Pericardium fibroblast (primary cell): ENCODE results near the gene POM121. TPM values are rescaled to one million over a fixed set of nuclear protein-coding genes. Genes with fewer than 3 reads are reported as not detected.

ENCODE experiments used
- total RNA-seq: library from RNA; depleted of rRNA; stranded (reverse); fragments of >200 nt; gene quantifications from 2 replicates; pipeline ENCODE4 v1.2.3, GENCODE V29; 2015

POM121 gene
- 7.6 and 8.8 TPM in 2 replicates for total RNA-seq

GRCh38 chr7:72924733-72925545, at the start of gene POM121:
Gene POM121 (plus strand): TSS chr7:72925095. CDS start chr7:72925122, 27 bp downstream.

DNA sequence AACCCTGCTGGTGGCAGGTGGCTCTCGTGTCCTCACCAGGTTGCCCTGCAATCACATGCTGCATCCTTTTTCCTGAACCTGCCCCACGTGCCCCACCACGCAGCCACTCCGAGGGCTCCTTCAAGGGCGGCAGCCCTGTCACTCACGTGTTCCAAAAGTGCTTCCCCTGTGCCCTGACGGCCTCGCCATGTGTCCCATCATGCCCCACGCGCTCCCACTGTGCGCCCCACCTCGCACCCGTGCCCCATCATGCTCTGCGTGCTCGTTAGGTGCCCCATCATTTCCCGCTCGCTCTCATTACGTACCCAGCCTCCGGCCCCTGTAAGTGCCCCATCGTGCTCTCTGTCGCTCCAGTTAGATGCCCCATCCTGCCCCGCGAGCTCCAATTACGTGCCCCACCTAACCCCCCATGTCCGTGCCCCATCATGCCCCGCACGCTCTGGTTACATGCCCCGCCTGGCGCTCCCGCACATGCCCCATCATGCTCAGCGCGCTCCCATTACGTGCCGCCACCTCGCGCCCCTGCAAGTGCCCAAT, 44.2 kb downstream of the POM121 start, which contains the start of gene TRIM74:
TSS of gene TRIM74 (minus strand) at position 487 of the 537 bp plus-strand sequence. CDS start 3,309 bp downstream, outside the sequence.

Other genes with a start within 250 kb of the POM121 start
- 0.82 and 5.3 TPM in 2 replicates for gene TYW1B, start 96.9 kb upstream of the POM121 start, total RNA-seq
- gene TRIM74, start 44.4 kb downstream of the POM121 start, total RNA-seq, result not detected in 2 replicates
- gene SPDYE8, start 104.7 kb downstream of the POM121 start, total RNA-seq, result not detected in 2 replicates
- not detected in 2 replicates for gene SPDYE11, start 132.8 kb downstream of the POM121 start, total RNA-seq
- not detected in 2 replicates for gene SPDYE9, start 160.9 kb downstream of the POM121 start, total RNA-seq